SK-N-MC (cell line): Measurements from ENCODE around the gene DLEC1.
"Not testable (repeated sequence)": the region's sequence is repeated elsewhere in the genome, so short reads cannot be mapped to it uniquely, and the experiment has no call there.

Experiments used
- EZH2 ChIP-seq: fragments of 200-600 bp; sonication (generic); IDR thresholded peaks from one replicate; pipeline ENCODE4 v1.6.1; 2017; ENCODE audit warnings: antibody characterized with exemption
- FOXP2 ChIP-seq: optimal IDR thresholded peaks from 2 replicates; pipeline ENCODE3; 2011; ENCODE audit warnings: mild to moderate bottlenecking, moderate library complexity; ENCODE audit not compliant: insufficient read depth; ENCODE audit errors: extremely low read length, control extremely low read depth
- POLR2AphosphoS5 ChIP-seq: IDR thresholded peaks from 2 replicates; pipeline ENCODE4 v1.6.1; 2012; ENCODE audit warnings: mild to moderate bottlenecking, low read depth, low read length, borderline replicate concordance

- not testable (repeated sequence) for TF ChIP-seq EZH2, POLR2AphosphoS5, FOXP2
Measured at GRCh38 chr3:38034335-38034734, 4.7 kb upstream of the DLEC1 start.
